ENCODE data around the gene CHRM1.

The CHRM1 gene

DNA sequence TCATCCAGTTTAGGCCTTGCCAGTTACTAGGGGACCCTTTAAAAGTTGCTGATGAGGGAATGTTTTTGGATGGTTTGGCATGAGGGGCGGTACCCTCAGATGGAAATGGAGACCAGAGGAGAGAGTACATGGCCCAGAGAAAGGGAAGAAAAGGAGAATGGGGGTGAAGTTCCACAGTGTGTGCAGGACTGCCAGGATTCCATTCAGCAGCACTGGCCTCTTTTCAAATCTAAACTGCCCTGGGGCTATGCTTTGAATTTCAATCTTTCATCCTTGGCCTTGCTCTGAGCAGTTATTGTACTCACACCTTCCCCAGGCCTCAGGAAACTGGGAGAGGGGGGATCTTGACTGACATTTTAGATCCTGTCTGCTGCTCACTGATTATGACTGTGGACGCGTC is 37.5 kb downstream of the CHRM1 start:
- Mint-ChIP-seq H3K4me1 (peaks cover 79% of the 10 kb centered on the region), H3K27ac (peak overlapping the region; percentile 84), H3K36me3 (ENCODE audit: low read depth) (peaks cover 70% of the 10 kb centered on the region), H3K27me3 (ENCODE audit: low read depth, poor library complexity) (no peaks in the 10 kb centered on the region), H3K4me3 (peak overlapping the region; percentile 100), H3K9me3 (no peaks in the 10 kb centered on the region)
- TF ChIP-seq, protein P1, sequence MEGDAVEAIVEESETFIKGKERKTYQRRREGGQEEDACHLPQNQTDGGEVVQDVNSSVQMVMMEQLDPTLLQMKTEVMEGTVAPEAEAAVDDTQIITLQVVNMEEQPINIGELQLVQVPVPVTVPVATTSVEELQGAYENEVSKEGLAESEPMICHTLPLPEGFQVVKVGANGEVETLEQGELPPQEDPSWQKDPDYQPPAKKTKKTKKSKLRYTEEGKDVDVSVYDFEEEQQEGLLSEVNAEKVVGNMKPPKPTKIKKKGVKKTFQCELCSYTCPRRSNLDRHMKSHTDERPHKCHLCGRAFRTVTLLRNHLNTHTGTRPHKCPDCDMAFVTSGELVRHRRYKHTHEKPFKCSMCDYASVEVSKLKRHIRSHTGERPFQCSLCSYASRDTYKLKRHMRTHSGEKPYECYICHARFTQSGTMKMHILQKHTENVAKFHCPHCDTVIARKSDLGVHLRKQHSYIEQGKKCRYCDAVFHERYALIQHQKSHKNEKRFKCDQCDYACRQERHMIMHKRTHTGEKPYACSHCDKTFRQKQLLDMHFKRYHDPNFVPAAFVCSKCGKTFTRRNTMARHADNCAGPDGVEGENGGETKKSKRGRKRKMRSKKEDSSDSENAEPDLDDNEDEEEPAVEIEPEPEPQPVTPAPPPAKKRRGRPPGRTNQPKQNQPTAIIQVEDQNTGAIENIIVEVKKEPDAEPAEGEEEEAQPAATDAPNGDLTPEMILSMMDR (IDR thresholded peaks at IDR 0.05) = no peak
- DNase-seq = no peak

DNA sequence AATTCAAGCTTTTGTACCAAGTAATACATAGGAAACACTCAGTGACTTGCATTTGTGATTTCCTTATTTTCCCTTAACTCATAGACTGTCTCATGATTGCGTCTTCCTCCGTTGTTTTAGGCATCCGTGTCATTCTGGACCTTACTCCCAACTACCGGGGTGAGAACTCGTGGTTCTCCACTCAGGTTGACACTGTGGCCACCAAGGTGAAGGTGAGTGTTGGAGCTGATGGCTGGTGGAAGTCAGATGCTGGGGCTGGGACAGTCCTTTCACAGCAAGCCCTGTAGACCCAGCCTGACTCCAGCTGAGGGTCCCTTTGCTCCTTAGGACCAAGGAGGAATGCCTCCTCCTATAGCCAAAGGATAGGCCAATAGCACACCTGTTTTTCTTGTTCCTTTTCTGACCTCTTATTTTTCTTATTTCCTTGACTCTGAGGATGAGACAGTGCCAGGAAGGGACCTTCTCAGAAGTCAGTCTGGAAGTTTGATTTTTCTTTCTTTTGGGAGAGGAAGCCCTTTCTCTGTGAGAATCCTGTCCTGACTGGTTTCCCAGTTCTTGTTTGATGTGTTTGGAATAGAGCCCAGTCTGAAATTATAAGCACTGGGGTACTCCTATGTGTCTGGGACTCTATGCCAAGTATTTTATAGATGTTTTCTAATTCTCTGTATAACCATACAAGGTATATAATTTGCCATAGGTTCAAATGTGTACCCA is 38.2 kb downstream of the CHRM1 start:
- DNase-seq = no peak
- Mint-ChIP-seq H3K27me3 (ENCODE audit: low read depth, poor library complexity) (no peaks in the 10 kb centered on the region), H3K9me3 (no peaks in the 10 kb centered on the region), H3K27ac (peak overlapping the region; percentile 100), H3K4me3 (peak overlapping the region; percentile 100), H3K4me1 (peaks cover 72% of the 10 kb centered on the region), H3K36me3 (ENCODE audit: low read depth) (peaks cover 66% of the 10 kb centered on the region)
- TF ChIP-seq, protein P1 (IDR thresholded peaks at IDR 0.05) = no peak

DNA sequence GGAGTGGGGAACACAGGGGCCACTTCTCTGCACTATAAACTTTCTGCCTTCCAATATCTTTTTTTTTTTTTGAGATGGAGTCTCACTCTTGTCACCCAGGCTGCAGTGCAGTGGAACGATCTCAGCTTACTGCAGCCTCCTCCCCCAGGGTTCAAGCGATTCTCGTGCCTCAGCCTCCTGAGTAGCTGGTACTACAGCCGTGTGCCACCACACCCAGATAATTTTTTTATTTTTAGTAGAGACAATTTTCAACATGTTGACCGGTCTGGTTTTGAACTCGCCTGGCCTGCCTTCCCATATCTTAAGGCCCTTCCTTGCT is 38.8 kb downstream of the CHRM1 start:
- H3K9me3 Mint-ChIP-seq = no peaks in the 10 kb centered on the region
- H3K4me1 Mint-ChIP-seq = peaks cover 69% of the 10 kb centered on the region
- H3K4me3 Mint-ChIP-seq = peak overlapping the region; percentile 100
- H3K27ac Mint-ChIP-seq = peak overlapping the region; percentile 100
- H3K36me3 Mint-ChIP-seq (ENCODE audit: low read depth) = peaks cover 67% of the 10 kb centered on the region
- DNase-seq = no peak
- TF ChIP-seq, protein P1 (IDR thresholded peaks at IDR 0.05) = no peak
- H3K27me3 Mint-ChIP-seq (ENCODE audit: low read depth, poor library complexity) = no peaks in the 10 kb centered on the region

DNA sequence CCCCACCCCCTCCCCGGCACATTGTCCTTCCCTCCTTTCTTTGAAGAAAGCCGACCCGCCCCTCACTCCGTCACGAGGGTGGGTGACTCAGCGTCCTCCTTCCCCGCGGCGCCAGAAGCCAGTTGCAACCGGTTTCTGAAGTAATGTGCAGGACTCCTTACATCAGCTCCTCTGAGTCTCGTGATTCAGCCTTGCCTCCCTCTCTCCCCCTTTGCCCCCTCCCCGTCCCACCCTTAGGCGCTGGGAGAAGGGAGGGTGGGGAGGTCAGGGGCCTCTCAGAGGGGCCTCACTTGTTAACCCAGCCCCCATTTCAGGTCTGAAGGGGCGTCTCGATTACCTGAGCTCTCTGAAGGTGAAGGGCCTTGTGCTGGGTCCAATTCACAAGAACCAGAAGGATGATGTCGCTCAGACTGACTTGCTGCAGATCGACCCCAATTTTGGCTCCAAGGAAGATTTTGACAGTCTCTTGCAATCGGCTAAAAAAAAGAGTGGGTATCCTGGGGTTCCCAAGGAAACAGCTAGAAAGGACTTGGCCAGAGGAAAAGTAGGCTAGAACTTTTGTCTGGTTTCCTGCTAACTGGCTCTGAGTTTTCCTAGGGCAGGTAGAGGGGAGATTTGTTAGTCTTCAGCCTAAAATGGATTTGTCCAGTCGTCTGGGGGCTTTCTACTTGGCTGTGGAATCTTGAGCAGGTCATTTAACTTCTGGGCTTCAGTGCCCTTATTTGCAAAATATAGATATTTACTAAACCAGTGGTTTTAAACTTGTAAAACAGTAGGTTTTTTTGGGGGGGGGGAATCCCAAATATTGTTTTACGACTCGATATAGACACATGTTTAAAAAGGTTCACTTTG is 39.4 kb downstream of the CHRM1 start:
- peak; percentile 80 for DNase-seq
- H3K27me3 Mint-ChIP-seq (ENCODE audit: low read depth, poor library complexity) = no peaks in the 10 kb centered on the region
- peaks cover 66% of the 10 kb centered on the region for H3K4me1 Mint-ChIP-seq
- H3K27ac Mint-ChIP-seq = peak overlapping the region; percentile 100
- H3K36me3 Mint-ChIP-seq (ENCODE audit: low read depth) = peaks cover 67% of the 10 kb centered on the region
- H3K9me3 Mint-ChIP-seq = no peaks in the 10 kb centered on the region
- TF ChIP-seq, protein P1 (IDR thresholded peaks at IDR 0.05) = no peak
- H3K4me3 Mint-ChIP-seq = peak overlapping the region; percentile 100

DNA sequence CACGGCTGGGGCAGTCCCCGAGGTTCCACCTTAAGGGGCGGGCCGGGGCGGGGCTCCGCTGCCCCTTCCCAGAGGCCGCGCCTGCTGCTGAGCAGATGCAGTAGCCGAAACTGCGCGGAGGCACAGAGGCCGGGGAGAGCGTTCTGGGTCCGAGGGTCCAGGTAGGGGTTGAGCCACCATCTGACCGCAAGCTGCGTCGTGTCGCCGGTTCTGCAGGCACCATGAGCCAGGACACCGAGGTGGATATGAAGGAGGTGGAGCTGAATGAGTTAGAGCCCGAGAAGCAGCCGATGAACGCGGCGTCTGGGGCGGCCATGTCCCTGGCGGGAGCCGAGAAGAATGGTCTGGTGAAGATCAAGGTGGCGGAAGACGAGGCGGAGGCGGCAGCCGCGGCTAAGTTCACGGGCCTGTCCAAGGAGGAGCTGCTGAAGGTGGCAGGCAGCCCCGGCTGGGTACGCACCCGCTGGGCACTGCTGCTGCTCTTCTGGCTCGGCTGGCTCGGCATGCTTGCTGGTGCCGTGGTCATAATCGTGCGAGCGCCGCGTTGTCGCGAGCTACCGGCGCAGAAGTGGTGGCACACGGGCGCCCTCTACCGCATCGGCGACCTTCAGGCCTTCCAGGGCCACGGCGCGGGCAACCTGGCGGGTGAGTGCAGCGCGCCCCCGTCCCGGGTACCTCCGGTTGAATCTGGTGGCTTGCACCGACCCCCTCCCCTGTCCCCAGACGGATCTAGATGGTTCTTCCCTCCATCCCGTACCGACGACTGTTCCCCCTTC is 40.2 kb downstream of the CHRM1 start, which contains the start of gene SLC3A2:
Gene SLC3A2, plus strand, starts transcription at position 94 of the 776 bp plus-strand sequence. Its CDS starts 128 bp downstream, at position 222.
- H3K9me3 Mint-ChIP-seq = no peaks in the 10 kb centered on the region
- H3K4me3 Mint-ChIP-seq = peak within 1 kb of the TSS; percentile 100
- H3K4me1 Mint-ChIP-seq = peaks cover 65% of the 10 kb centered on the region
- no peaks in the 10 kb centered on the region for H3K27me3 Mint-ChIP-seq (ENCODE audit: low read depth, poor library complexity)
- TF ChIP-seq, protein P1 (IDR thresholded peaks at IDR 0.05) = peak; percentile 63
- peak; percentile 87 for DNase-seq
- peaks cover 63% of the 10 kb centered on the region for H3K36me3 Mint-ChIP-seq (ENCODE audit: low read depth)
- H3K27ac Mint-ChIP-seq = peak within 1 kb of the TSS; percentile 100

Data from nephron progenitor cell (in vitro differentiated cells).